A549 (cell line): Measurements from ENCODE around the gene COPZ1. TPM values are rescaled to one million over a fixed set of nuclear protein-coding genes. Genes with fewer than 3 reads are reported as not detected.

Experiments used
- ATAC-seq, 2 experiments: fragments of 200-7000 bp in 1 of 2; fragments of >200 bp in 1 of 2; cut with Nextera tagmentation in 1 of 2; cut with Tn5 transposase in 1 of 2; 3 replicates each; pipeline versions ENCODE4 v1.8.0 to v1.9.1; 2018 to 2020; ENCODE audit warnings: mild to moderate bottlenecking in 1 of 2, moderate library complexity in 1 of 2
- CTCF ChIA-PET: fragments of 300-600 bp; sonication (Branson Sonifier 250); formaldehyde crosslinking; extraction: SDS; loops from one replicate; lab custom pipeline; 2021; ENCODE audit warnings: antibody characterized with exemption, inconsistent platforms; lab: Yijun Ruan, JAX
- POLR2A ChIA-PET: fragments of 350-600 bp; formaldehyde crosslinking; extraction: SDS; loops from one replicate; lab custom pipeline; 2021; ENCODE audit warnings: antibody characterized with exemption, inconsistent platforms; lab: Yijun Ruan, JAX
- DNase-seq, 2 experiments: peaks; one replicate each; pipeline versions ENCODE4 v3.0.0 to v3.0.0-alpha.2; 2011 to 2016; ENCODE audit warnings: low read depth in 1 of 2, low spot score in 1 of 2
- FAIRE-seq: peaks from 2 replicates; lab custom pipeline; 2011; peaks lifted over from hg19 to GRCh38; lab: Jason Lieb, UNC
- H3K27ac ChIP-seq, 2 experiments: fragments of >200 bp; sonication (Bioruptor Twin); formaldehyde crosslinking; 3 replicates each; pipeline ENCODE4 v1.5.1; 2016 to 2017
- H3K4me1 ChIP-seq: fragments of >200 bp; sonication (Bioruptor Twin); formaldehyde crosslinking; 3 replicates; pipeline ENCODE4 v1.6.1; 2016
- H3K4me2 ChIP-seq: fragments of >200 bp; sonication (Bioruptor Twin); formaldehyde crosslinking; 3 replicates; pipeline ENCODE4 v1.6.1; 2016
- H3K4me3 ChIP-seq: fragments of >200 bp; sonication (Bioruptor Twin); formaldehyde crosslinking; 3 replicates; pipeline ENCODE4 v1.5.1; 2016
- H3K9me3 ChIP-seq: fragments of >200 bp; sonication (Bioruptor Twin); formaldehyde crosslinking; 3 replicates; pipeline ENCODE4 v1.6.1; 2016
- BHLHE40 ChIP-seq: IDR thresholded peaks from 2 replicates; pipeline ENCODE4 v1.6.1; 2012; ENCODE audit warnings: low read depth, low read length, inconsistent platforms
- CHD4 ChIP-seq: fragments of 200-600 bp; sonication (generic); IDR thresholded peaks from 2 replicates; pipeline ENCODE4 v1.6.1; 2016; ENCODE audit warnings: antibody characterized with exemption, mild to moderate bottlenecking, borderline replicate concordance
- EHMT2 ChIP-seq: fragments of 200-600 bp; sonication (generic); IDR thresholded peaks from 2 replicates; pipeline ENCODE4 v1.6.1; 2016; ENCODE audit warnings: antibody characterized with exemption, low read depth, mild to moderate bottlenecking, moderate library complexity
- FOSB ChIP-seq: fragments of 250-450 bp; sonication (Bioruptor Pico); IDR thresholded peaks from 2 replicates; pipeline ENCODE4 v1.5.0; 2020; ENCODE audit warnings: mild to moderate bottlenecking, moderate library complexity
- FOSL2 ChIP-seq, 2 experiments: fragments of 450-650 bp in 1 of 2; fragments of >200 bp in 1 of 2; sonication (Bioruptor Twin) in 1 of 2; formaldehyde crosslinking; IDR thresholded peaks; 2 replicates each; pipeline versions ENCODE4 v1.5.0 to v1.6.1; 2016 to 2020; ENCODE audit warnings: mild to moderate bottlenecking in 1 of 2, moderate library complexity in 1 of 2
- GATA3 ChIP-seq: IDR thresholded peaks from 2 replicates; pipeline ENCODE4 v1.6.1; 2012; ENCODE audit warnings: borderline replicate concordance
- JUNB ChIP-seq: fragments of >200 bp; sonication (Bioruptor Twin); formaldehyde crosslinking; IDR thresholded peaks from 2 replicates; pipeline ENCODE4 v1.6.1; 2016
- KDM5A ChIP-seq: fragments of 200-600 bp; sonication (generic); IDR thresholded peaks from 2 replicates; pipeline ENCODE4 v1.6.1; 2016; ENCODE audit warnings: antibody characterized with exemption, mild to moderate bottlenecking
- MAZ ChIP-seq: fragments of 150-350 bp; IDR thresholded peaks from 2 replicates; pipeline ENCODE4 v1.6.1; 2014; ENCODE audit warnings: antibody characterized with exemption, low read depth, low read length, borderline replicate concordance
- NPAS2 ChIP-seq: fragments of 250-450 bp; sonication (Bioruptor Pico); IDR thresholded peaks from 2 replicates; pipeline ENCODE4 v1.8.0; 2022; ENCODE audit warnings: mild to moderate bottlenecking, moderate library complexity, borderline replicate concordance
- POLR2AphosphoS2 ChIP-seq: conservative IDR thresholded peaks from 2 replicates; pipeline ENCODE4 v1.6.1; 2012; ENCODE audit warnings: low read length, improper control_type of control experiment, inconsistent platforms
- TP53 ChIP-seq: fragments of 250-450 bp; sonication (Bioruptor Pico); IDR thresholded peaks from 2 replicates; pipeline ENCODE4 v1.5.0; 2021; ENCODE audit warnings: mild to moderate bottlenecking, moderate library complexity
- ZNF302 ChIP-seq: fragments of 250-450 bp; sonication (Bioruptor Pico); IDR thresholded peaks from 2 replicates; pipeline ENCODE4 v1.9.0; 2021; ENCODE audit warnings: inconsistent platforms, mild to moderate bottlenecking, moderate library complexity
- ZSCAN20 ChIP-seq: fragments of 250-450 bp; sonication (Bioruptor Pico); IDR thresholded peaks from 2 replicates; pipeline ENCODE4 v1.8.0; 2022; ENCODE audit warnings: mild to moderate bottlenecking, moderate library complexity
- WGBS: methylation state at CpG from one replicate; pipeline ENCODE4 v1.1.6; 2017; ENCODE audit errors: missing lambda C conversion rate; 5-methylcytosine and 5-hydroxymethylcytosine counted together
- polyA plus RNA-seq, 4 experiments: library from polyadenylated mRNA; depleted of rRNA in 3 of 4; stranded (reverse); fragments of >200 nt; fragmentation: RNase III in 1 of 4; extraction: RNeasy Plus Mini Kit Qiagen cat#74134 plus additional on column Dnase treatment in 1 of 4; gene quantifications; 2 replicates in 3 of 4; 3 replicates in 1 of 4; pipeline ENCODE4 v1.2.3, GENCODE V29; 2011 to 2017
- TF ChIP-seq, protein P1 (sequence below): fragments of 150-350 bp; IDR thresholded peaks from 2 replicates; pipeline ENCODE4 v1.6.1; 2014; ENCODE audit warnings: low read depth, mild to moderate bottlenecking, low read length
- TF ChIP-seq, protein P2 (sequence below): IDR thresholded peaks from 2 replicates; pipeline ENCODE4 v1.6.1; 2012
- TF ChIP-seq, protein P3 (sequence below): fragments of >200 bp; sonication (Bioruptor Twin); formaldehyde crosslinking; IDR thresholded peaks from 2 replicates; pipeline ENCODE4 v1.6.1; 2016
- TF ChIP-seq, protein P4 (sequence below): fragments of 200-600 bp; sonication (generic); IDR thresholded peaks from 2 replicates; pipeline ENCODE4 v1.6.1; 2016; ENCODE audit warnings: antibody characterized with exemption, mild to moderate bottlenecking, moderate library complexity

Gene COPZ1
- polyA plus RNA-seq, 2 of the 4 experiments (the other 2 are of a cell fraction), result 300 to 613 TPM

DNA sequence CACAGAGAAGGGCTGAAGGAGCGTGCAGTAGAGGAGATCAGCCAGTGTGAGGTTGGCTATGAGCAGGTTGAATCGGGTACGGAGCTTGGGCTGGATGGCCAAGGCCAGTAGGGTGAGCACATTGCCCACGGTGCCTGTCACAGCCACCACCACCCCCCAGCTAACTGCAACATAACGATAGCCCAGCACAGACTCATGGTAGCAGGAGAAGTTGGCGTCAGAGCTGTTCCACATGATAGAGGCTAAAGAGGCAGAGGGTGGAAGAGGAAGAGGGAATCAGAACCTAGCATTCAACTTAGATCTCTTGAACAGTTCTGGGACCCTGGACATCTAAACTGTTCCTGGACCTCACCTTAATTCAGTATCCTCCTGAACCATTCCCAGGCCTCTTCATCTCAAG is 38.7 kb downstream of the COPZ1 start:
- TF ChIP-seq MAZ, result no peak
- TF ChIP-seq ZSCAN20 (CRISPR knock-in tag), result no peak
- TF ChIP-seq, protein P1, sequence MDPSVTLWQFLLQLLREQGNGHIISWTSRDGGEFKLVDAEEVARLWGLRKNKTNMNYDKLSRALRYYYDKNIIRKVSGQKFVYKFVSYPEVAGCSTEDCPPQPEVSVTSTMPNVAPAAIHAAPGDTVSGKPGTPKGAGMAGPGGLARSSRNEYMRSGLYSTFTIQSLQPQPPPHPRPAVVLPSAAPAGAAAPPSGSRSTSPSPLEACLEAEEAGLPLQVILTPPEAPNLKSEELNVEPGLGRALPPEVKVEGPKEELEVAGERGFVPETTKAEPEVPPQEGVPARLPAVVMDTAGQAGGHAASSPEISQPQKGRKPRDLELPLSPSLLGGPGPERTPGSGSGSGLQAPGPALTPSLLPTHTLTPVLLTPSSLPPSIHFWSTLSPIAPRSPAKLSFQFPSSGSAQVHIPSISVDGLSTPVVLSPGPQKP, result no peak
- TF ChIP-seq, protein P2, sequence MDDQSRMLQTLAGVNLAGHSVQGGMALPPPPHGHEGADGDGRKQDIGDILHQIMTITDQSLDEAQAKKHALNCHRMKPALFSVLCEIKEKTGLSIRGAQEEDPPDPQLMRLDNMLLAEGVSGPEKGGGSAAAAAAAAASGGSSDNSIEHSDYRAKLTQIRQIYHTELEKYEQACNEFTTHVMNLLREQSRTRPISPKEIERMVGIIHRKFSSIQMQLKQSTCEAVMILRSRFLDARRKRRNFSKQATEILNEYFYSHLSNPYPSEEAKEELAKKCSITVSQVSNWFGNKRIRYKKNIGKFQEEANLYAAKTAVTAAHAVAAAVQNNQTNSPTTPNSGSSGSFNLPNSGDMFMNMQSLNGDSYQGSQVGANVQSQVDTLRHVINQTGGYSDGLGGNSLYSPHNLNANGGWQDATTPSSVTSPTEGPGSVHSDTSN, result no peak
- no peak for TF ChIP-seq CHD4
- TF ChIP-seq NPAS2 (CRISPR knock-in tag), result no peak
- no peak for TF ChIP-seq KDM5A
- no peak for TF ChIP-seq FOSB
- no peak for TF ChIP-seq EHMT2
- no peak for TF ChIP-seq FOSL2 (IDR thresholded peaks at IDR 0.05)
- TF ChIP-seq FOSL2 (CRISPR knock-in tag; IDR thresholded peaks at IDR 0.05), result no peak
- no peak for TF ChIP-seq BHLHE40
- TF ChIP-seq GATA3, result no peak
- TF ChIP-seq JUNB, result no peak
- TF ChIP-seq, protein P3, sequence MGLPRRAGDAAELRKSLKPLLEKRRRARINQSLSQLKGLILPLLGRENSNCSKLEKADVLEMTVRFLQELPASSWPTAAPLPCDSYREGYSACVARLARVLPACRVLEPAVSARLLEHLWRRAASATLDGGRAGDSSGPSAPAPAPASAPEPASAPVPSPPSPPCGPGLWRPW, result no peak
- TF ChIP-seq POLR2AphosphoS2, result no peak
- TF ChIP-seq TP53 (CRISPR knock-in tag), result no peak
- TF ChIP-seq, all 56 proteins: peak for 0
- ChIA-PET POLR2A (no interaction called here), CTCF (interaction anchor here (0.6 to 9.2 kb wide), 15 partner anchors 7 to 378 kb away, joined by 3 to 125 read pairs (median 5); partner anchors contain the start of gene HOXC10)
- FAIRE-seq (no peak), ATAC-seq (no peak), DNase-seq (no peak)
- no peak overlapping the region for H3K4me3 ChIP-seq
- no peak overlapping the region for H3K27ac ChIP-seq
- no peaks in the 10 kb centered on the region for H3K9me3 ChIP-seq
- no peak overlapping the region for H3K4me2 ChIP-seq
- peaks cover 20% of the 10 kb centered on the region for H3K4me1 ChIP-seq
- WGBS, result 61% methylated on average over 6 of the region's 6 CpGs

DNA sequence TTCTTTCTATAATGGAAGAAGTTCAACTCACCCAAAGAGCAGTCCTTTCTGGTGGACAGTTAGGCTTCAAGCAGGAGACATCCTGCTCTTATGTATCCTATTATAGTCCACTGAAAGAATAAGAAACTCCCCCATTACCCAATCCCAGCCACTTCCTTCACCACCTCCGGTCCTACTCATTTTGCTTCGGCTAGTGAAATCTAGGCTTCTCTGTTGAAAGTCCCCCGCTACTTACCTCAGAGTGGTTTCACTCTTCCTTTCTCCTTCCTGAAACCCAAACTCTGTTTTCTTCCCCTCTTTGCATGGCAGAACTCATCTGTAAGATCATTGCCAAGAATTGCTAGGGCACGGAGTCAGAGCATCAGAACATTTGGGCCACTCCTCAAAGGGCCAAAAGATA is 39.5 kb downstream of the COPZ1 start, which contains the start of gene GPR84:
TSS of gene GPR84 (minus strand) at position 74 of the 400 bp plus-strand sequence. CDS start 635 bp downstream, outside the sequence.
- FAIRE-seq (no peak), ATAC-seq (no peak), DNase-seq (no peak)
- Histone ChIP-seq H3K4me2 (no peak within 1 kb of the TSS), H3K27ac (no peak within 1 kb of the TSS), H3K4me3 (no peak within 1 kb of the TSS), H3K4me1 (peaks cover 28% of the 10 kb centered on the region), H3K9me3 (no peaks in the 10 kb centered on the region)
- POLR2A ChIA-PET, result no interaction called here
- CTCF ChIA-PET, result interaction anchor here (1.5 kb wide), 1 partner anchor 16 kb away, joined by 5 read pairs; no protein-coding TSS in a partner anchor
- TF ChIP-seq ZNF302 (CRISPR knock-in tag) (no peak), ZSCAN20 (CRISPR knock-in tag) (no peak)
- WGBS, result 90% methylated on average over 4 of the region's 4 CpGs

DNA sequence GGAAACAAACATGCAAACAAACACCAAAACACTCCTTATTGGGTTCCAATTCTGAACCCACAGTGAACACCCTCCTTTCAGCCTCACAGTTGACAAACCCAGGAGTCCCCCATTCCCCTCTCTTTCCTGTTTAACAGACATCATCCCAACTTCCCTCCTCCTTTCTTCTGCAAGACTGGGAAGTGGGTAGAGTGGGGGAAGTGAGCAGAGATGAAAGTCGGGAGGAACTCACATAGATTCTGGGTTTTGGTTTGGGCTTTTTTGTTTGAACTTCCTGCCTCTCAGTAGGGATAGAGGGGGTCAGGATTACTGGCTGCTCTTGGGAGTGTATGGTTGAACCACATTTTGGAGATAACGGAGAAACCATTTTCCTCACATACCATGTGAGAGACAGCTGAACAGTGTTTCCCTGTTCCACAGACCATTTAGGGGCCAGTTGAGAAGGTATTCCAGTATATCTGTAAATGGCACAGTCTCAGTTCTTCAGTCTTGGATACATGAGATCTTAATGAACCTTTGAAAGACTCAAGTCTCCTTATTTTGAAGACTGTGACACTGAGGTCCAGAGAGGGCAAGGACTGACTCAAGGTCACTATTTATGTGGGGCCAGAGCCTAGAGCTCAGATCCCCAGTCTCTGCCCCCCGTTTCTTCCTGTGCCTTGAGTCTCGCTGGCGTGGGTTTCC is 43.2 kb downstream of the COPZ1 start:
- peaks cover 44% of the 10 kb centered on the region for H3K4me1 ChIP-seq
- ChIA-PET CTCF (interaction anchor here (0.8 to 4.1 kb wide), 47 partner anchors 8 to 315 kb away, joined by 3 to 44 read pairs (median 6); partner anchors contain the start of genes COPZ1, HOXC4 and ZNF385A), POLR2A (interaction anchor here (0.7 kb wide), 1 partner anchor 27 kb away, joined by 3 read pairs; no protein-coding TSS in a partner anchor)
- FAIRE-seq (no peak), DNase-seq (no peak), ATAC-seq (peak; percentile 1 to 3; a peak in 4 of 6 replicates)
- TF ChIP-seq, protein P4, sequence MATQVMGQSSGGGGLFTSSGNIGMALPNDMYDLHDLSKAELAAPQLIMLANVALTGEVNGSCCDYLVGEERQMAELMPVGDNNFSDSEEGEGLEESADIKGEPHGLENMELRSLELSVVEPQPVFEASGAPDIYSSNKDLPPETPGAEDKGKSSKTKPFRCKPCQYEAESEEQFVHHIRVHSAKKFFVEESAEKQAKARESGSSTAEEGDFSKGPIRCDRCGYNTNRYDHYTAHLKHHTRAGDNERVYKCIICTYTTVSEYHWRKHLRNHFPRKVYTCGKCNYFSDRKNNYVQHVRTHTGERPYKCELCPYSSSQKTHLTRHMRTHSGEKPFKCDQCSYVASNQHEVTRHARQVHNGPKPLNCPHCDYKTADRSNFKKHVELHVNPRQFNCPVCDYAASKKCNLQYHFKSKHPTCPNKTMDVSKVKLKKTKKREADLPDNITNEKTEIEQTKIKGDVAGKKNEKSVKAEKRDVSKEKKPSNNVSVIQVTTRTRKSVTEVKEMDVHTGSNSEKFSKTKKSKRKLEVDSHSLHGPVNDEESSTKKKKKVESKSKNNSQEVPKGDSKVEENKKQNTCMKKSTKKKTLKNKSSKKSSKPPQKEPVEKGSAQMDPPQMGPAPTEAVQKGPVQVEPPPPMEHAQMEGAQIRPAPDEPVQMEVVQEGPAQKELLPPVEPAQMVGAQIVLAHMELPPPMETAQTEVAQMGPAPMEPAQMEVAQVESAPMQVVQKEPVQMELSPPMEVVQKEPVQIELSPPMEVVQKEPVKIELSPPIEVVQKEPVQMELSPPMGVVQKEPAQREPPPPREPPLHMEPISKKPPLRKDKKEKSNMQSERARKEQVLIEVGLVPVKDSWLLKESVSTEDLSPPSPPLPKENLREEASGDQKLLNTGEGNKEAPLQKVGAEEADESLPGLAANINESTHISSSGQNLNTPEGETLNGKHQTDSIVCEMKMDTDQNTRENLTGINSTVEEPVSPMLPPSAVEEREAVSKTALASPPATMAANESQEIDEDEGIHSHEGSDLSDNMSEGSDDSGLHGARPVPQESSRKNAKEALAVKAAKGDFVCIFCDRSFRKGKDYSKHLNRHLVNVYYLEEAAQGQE, result peak; percentile 67
- no peak for TF ChIP-seq POLR2AphosphoS2
- 34% methylated on average over 5 of the region's 5 CpGs for WGBS
- H3K4me2 ChIP-seq, result peak overlapping the region; percentile 93
- peak overlapping the region; percentile 46 to 84 for H3K27ac ChIP-seq
- H3K4me3 ChIP-seq, result no peak overlapping the region
- H3K9me3 ChIP-seq, result no peaks in the 10 kb centered on the region
